ENCODE measurements around the gene STAT1.

DNA sequence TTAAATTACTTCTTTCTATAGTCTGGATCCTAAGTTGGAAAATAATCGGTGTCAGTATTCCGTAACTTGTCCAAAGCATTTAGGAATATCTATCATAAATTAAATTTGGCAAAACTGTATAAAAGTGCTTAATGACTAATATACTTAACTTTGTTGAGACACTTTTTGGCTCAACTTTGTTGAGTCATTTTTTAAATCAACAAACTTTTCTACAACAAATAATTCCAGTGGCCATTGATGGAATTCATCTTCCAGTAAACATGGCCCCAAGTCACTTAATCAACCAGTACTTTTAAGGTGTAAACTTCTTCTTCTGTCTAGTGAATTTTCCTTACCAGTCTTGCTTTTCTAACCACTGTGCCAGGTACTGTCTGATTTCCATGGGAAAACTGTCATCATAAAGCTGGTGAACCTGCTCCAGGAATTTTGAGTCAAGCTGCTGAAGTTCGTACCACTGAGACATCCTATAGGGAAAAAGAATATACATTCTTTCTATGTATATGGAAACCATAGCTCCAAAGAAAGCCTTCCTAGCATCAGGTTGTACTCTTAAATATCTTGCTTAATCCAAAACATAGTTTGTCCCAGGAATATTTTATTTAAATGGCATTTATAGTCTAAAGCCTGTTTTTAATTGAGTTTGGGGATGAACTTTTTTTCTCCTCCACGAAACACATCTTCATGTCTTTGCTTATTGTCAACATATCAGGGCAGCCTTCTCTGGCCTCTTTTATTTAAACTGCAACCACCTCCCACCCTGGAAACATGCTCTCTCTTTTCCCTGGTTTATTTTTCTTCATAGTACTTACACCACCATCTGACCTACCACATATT is 4.2 kb downstream of the STAT1 start:
- TF ChIP-seq EZH2 (IDR thresholded peaks at IDR 0.05) (no peak), EZH2phosphoT487 (IDR thresholded peaks at IDR 0.05) (no peak)
- TF ChIP-seq, protein P1, sequence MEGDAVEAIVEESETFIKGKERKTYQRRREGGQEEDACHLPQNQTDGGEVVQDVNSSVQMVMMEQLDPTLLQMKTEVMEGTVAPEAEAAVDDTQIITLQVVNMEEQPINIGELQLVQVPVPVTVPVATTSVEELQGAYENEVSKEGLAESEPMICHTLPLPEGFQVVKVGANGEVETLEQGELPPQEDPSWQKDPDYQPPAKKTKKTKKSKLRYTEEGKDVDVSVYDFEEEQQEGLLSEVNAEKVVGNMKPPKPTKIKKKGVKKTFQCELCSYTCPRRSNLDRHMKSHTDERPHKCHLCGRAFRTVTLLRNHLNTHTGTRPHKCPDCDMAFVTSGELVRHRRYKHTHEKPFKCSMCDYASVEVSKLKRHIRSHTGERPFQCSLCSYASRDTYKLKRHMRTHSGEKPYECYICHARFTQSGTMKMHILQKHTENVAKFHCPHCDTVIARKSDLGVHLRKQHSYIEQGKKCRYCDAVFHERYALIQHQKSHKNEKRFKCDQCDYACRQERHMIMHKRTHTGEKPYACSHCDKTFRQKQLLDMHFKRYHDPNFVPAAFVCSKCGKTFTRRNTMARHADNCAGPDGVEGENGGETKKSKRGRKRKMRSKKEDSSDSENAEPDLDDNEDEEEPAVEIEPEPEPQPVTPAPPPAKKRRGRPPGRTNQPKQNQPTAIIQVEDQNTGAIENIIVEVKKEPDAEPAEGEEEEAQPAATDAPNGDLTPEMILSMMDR (IDR thresholded peaks at IDR 0.05): no peak

All from neural progenitor cell (in vitro differentiated cells).